Middle frontal gyrus (tissue), 1 donor: ENCODE results near the gene HS3ST5.

ENCODE experiments used
- DNase-seq: peaks from one replicate; pipeline ENCODE4 v3.0.0-alpha.2; 2015; ENCODE audit warnings: low spot score; ENCODE audit errors: extremely low spot score

The HS3ST5 gene

GRCh38 chr6:114200891-114201290, 141.9 kb downstream of the HS3ST5 start:
- DNase-seq = no peak

- no peak for DNase-seq
Observed at GRCh38 chr6:114195631-114196403, 147.0 kb downstream of the HS3ST5 start.

GRCh38 chr6:114195027-114195365, 147.8 kb downstream of the HS3ST5 start:
- DNase-seq = no peak

- no peak for DNase-seq
Observed at GRCh38 chr6:114194362-114195026, 148.3 kb downstream of the HS3ST5 start.

- DNase-seq = no peak
Observed at GRCh38 chr6:114187563-114187962, 155.3 kb downstream of the HS3ST5 start.

- no peak for DNase-seq
Observed at GRCh38 chr6:114181664-114182063, 161.2 kb downstream of the HS3ST5 start.

- no peak for DNase-seq
Observed at GRCh38 chr6:114179411-114179810, 163.4 kb downstream of the HS3ST5 start.

GRCh38 chr6:114176726-114177125, 166.1 kb downstream of the HS3ST5 start:
- no peak for DNase-seq

- DNase-seq = no peak
Observed at GRCh38 chr6:114172576-114173260, 170.1 kb downstream of the HS3ST5 start.

GRCh38 chr6:114171473-114171872, 171.3 kb downstream of the HS3ST5 start:
- DNase-seq = no peak

- no peak for DNase-seq
Observed at GRCh38 chr6:114170958-114171387, 171.8 kb downstream of the HS3ST5 start.

GRCh38 chr6:114170372-114170771, 172.5 kb downstream of the HS3ST5 start:
- no peak for DNase-seq

GRCh38 chr6:114169763-114170162, 173.1 kb downstream of the HS3ST5 start:
- DNase-seq = no peak

- no peak for DNase-seq
Observed at GRCh38 chr6:114167583-114168576, 174.9 kb downstream of the HS3ST5 start.

- DNase-seq = no peak
Observed at GRCh38 chr6:114164207-114164606, 178.6 kb downstream of the HS3ST5 start.

- DNase-seq = no peak
Observed at GRCh38 chr6:114162691-114163347, 180.0 kb downstream of the HS3ST5 start.

- DNase-seq = no peak
Observed at GRCh38 chr6:114160881-114161280, 181.9 kb downstream of the HS3ST5 start.

- no peak for DNase-seq
Observed at GRCh38 chr6:114159727-114160126, 183.1 kb downstream of the HS3ST5 start.

GRCh38 chr6:114158838-114159694, 183.8 kb downstream of the HS3ST5 start:
- no peak for DNase-seq

GRCh38 chr6:114158411-114158810, 184.4 kb downstream of the HS3ST5 start:
- DNase-seq = no peak
